ENCODE measurements around the gene SPTBN4. TPM values are rescaled to one million over a fixed set of nuclear protein-coding genes. Genes with fewer than 3 reads are reported as not detected.
"Not testable (repeated sequence)": the region's sequence is repeated elsewhere in the genome, so short reads cannot be mapped to it uniquely, and the experiment has no call there.

SPTBN4 gene
- polyA plus RNA-seq, 1 donor from 2014 or later, result 12.7 TPM

- Histone ChIP-seq H3K4me3 (ENCODE audit: low read length) (no peak overlapping the region), H3K9me2 (ENCODE audit: insufficient read depth, low read length) (no peaks in the 10 kb centered on the region), H3K36me3 (ENCODE audit: insufficient read depth, low read length) (no peaks in the 10 kb centered on the region), H3F3A (ENCODE audit: insufficient read depth, low read length, poor library complexity, severe bottlenecking) (no peaks in the 10 kb centered on the region), H3K79me2 (replicated peaks; ENCODE audit: insufficient read depth, low read length) (no peaks in the 10 kb centered on the region), H3K27me3 (ENCODE audit: insufficient read depth, low read depth, low read length) (no peaks in the 10 kb centered on the region), H2AFZ (ENCODE audit: low read depth, low read length) (no peak overlapping the region), H3K9me3 (ENCODE audit: low read length) (no peaks in the 10 kb centered on the region), H3K27ac (ENCODE audit: low read length) (no peak overlapping the region), H3K4me2 (ENCODE audit: low read length) (no peak overlapping the region), H3K9ac (ENCODE audit: low read length) (no peak overlapping the region), H4K20me1 (ENCODE audit: insufficient read depth) (no peaks in the 10 kb centered on the region)
- TF ChIP-seq TAF1 (IDR thresholded peaks at IDR 0.05; ENCODE audit: low read depth) (no peak), POLR2AphosphoS5 (IDR thresholded peaks at IDR 0.05) (no peak), MXI1 (conservative IDR thresholded peaks at IDR 0.05; ENCODE audit: poor library complexity, severe bottlenecking) (no peak), REST (IDR thresholded peaks at IDR 0.05; ENCODE audit: borderline replicate concordance) (no peak), EZH2 (IDR thresholded peaks at IDR 0.05; ENCODE audit: borderline replicate concordance, insufficient read depth, low read length, poor library complexity, severe bottlenecking) (no peak)
These were observed 13.6 kb upstream of the SPTBN4 start for GRCh38 chr19:40453151-40453735.

- not testable (repeated sequence) for H4K20me1 ChIP-seq (ENCODE audit: insufficient read depth); H2AFZ ChIP-seq (ENCODE audit: low read depth, low read length); H3K9ac ChIP-seq (ENCODE audit: low read length); H3K4me3 ChIP-seq (ENCODE audit: low read length); H3K27me3 ChIP-seq (ENCODE audit: insufficient read depth, low read depth, low read length); H3K36me3 ChIP-seq (ENCODE audit: insufficient read depth, low read length); H3F3A ChIP-seq (ENCODE audit: insufficient read depth, low read length, poor library complexity, severe bottlenecking); H3K4me2 ChIP-seq (ENCODE audit: low read length); H3K27ac ChIP-seq (ENCODE audit: low read length); H3K79me2 ChIP-seq (replicated peaks; ENCODE audit: insufficient read depth, low read length); H3K9me2 ChIP-seq (ENCODE audit: insufficient read depth, low read length); H3K9me3 ChIP-seq (ENCODE audit: low read length)
These were observed 12.9 kb upstream of the SPTBN4 start for GRCh38 chr19:40453943-40454342.

- H3K27ac ChIP-seq (ENCODE audit: low read length), result no peak overlapping the region
- no peak overlapping the region for H2AFZ ChIP-seq (ENCODE audit: low read depth, low read length)
- TF ChIP-seq POLR2AphosphoS5 (IDR thresholded peaks at IDR 0.05) (no peak), EP300 (conservative IDR thresholded peaks at IDR 0.05; ENCODE audit: poor library complexity, severe bottlenecking) (no peak), EZH2 (IDR thresholded peaks at IDR 0.05; ENCODE audit: borderline replicate concordance, insufficient read depth, low read length, poor library complexity, severe bottlenecking) (no peak), RAD21 (conservative IDR thresholded peaks at IDR 0.05) (no peak), CTCF (IDR thresholded peaks at IDR 0.05; ENCODE audit: poor library complexity, severe bottlenecking) (no peak), MXI1 (conservative IDR thresholded peaks at IDR 0.05; ENCODE audit: poor library complexity, severe bottlenecking) (no peak)
- no peak overlapping the region for H3K4me3 ChIP-seq (ENCODE audit: low read length)
- no peaks in the 10 kb centered on the region for H3K79me2 ChIP-seq (replicated peaks; ENCODE audit: insufficient read depth, low read length)
- H3K4me2 ChIP-seq (ENCODE audit: low read length), result no peak overlapping the region
- H4K20me1 ChIP-seq (ENCODE audit: insufficient read depth), result no peaks in the 10 kb centered on the region
- no peaks in the 10 kb centered on the region for H3K9me3 ChIP-seq (ENCODE audit: low read length)
- H3K27me3 ChIP-seq (ENCODE audit: insufficient read depth, low read depth, low read length), result no peaks in the 10 kb centered on the region
- no peaks in the 10 kb centered on the region for H3K9me2 ChIP-seq (ENCODE audit: insufficient read depth, low read length)
- H3K36me3 ChIP-seq (ENCODE audit: insufficient read depth, low read length), result no peaks in the 10 kb centered on the region
- H3K9ac ChIP-seq (ENCODE audit: low read length), result no peak overlapping the region
- H3F3A ChIP-seq (ENCODE audit: insufficient read depth, low read length, poor library complexity, severe bottlenecking), result no peaks in the 10 kb centered on the region
These were observed 9.8 kb upstream of the SPTBN4 start for GRCh38 chr19:40457048-40457447.

Data from neural cell (in vitro differentiated cells).